ELR (cell line): ENCODE results near the gene IL17C.

Experiments used
- DNase-seq: peaks from one replicate; pipeline ENCODE4 v3.0.0-alpha.2; 2015; ENCODE audit warnings: low read depth

IL17C gene

DNA sequence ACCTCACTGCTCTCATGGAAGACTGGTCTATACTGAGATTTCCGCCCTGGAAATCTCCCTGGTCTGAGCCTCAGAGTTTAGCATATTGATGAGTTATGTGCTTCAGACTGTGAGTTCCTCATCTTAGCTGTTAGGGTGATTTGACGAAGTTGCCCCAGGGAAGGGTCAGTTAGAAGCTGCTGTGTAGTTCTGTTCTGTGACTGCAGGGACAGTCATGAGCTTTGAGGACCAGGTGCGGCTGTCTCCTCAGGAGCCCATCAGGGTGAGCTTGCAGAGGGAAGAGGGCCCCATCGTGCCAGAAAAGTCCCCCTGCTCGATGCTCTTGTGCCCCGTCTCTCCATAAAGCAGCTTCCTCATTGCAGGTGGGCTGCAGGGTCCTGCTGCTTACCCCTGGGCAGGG is 28.3 kb upstream of the IL17C start:
- DNase-seq: no peak

DNA sequence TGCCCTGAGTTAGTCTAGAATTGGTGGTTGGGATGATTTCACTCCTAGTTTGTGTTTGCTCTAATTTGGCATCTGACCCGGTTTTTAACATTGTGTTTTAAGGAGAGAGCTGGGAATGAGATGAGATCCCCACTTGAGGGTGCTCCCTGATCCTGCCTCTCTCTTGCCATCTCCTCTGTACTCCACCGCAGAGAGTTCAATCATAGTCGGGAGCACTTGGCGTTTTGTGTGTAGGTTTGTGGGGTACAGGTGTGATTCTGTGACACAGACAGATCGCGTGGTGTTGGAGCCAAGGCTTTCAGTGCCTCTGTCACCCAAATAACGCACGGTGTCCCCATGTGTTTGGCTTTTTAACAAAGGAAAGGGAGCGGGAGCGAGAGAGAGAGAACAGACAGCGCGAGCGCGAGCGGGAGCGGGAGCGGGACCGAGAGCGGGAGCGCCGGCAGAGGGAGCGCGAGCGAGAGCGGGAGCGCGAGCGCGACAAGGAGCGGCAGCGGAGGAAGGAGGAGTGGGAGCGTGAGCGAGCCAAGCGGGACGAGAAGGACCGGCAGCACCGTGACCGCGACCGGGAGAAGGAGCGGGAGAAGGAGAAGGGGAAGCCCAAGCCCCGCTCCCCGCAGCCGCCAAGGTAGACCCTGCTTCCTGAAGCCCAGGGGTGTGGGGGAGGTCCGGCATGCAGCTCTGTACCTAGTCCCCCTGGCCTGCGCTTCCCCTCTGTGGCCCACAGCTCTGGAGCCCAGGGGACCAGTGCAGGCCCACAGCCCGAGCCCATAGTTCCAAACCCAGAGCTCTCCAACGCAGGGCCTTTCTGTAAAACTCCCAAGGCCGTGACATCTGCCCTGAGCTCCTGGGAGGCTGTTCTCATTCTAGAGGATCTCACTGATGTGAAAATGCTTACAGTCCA is 27.2 kb upstream of the IL17C start:
- no peak for DNase-seq

DNA sequence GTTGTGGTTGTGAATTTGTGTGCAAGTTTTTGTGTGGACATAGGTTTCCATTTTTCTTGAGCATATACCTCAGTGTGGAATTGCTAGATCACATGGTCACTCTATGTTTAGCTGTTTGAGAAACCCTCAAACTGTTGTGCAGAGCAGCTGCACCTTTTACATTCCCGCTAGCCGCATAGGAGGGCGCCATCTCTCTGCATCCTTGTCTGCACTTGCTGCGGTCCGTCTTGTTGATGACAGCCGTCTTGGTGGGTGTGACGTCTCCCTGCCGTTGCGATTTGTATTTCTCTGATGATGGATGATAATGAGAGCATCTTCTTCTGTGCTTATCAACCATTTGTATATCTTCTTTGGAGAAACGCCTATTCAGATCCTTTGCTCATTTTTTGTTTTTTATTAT is 25.1 kb upstream of the IL17C start:
- no peak for DNase-seq

DNA sequence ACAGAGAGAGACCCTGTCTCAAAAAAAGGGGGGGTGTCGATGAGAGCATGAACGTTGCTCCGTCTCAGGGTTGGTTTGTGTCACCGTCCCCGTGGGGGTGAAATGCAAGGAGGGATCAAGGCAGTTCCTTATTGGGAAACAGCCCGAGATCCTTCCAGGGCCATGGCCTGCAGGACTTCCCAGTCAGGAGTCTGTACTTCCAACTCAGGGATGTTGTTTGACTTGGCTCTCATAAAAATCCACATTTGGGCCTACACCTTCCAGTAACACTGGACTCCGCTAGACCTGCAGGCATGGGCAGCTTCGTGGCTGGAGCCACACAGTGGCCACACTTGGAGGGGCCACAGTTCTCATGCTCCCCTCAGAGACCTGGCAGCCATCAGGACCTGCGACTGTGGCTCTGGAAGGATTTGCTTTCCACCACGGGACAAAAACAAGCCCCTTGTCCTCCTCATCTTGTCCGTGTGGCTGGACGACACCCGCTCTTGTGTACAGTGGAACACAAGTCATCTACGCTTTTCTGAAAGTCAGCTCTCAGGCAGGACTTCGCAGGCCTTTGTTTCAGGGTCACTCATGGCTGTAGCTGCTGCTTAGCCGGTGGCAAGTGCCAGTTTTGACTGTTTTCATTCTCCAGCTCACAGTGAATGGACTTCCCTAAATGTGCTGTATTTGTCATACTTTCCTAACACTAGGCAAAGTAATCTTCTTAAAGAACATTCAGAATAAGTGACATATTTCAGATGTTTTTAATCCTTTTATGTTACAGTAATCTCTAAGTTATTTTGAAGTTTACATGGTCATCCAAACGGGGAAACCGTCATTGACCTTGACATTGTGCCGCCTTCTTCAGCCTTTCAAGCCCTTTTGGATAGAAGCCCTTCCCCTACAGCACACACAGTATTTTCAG is 24.2 kb upstream of the IL17C start:
- no peak for DNase-seq

DNA sequence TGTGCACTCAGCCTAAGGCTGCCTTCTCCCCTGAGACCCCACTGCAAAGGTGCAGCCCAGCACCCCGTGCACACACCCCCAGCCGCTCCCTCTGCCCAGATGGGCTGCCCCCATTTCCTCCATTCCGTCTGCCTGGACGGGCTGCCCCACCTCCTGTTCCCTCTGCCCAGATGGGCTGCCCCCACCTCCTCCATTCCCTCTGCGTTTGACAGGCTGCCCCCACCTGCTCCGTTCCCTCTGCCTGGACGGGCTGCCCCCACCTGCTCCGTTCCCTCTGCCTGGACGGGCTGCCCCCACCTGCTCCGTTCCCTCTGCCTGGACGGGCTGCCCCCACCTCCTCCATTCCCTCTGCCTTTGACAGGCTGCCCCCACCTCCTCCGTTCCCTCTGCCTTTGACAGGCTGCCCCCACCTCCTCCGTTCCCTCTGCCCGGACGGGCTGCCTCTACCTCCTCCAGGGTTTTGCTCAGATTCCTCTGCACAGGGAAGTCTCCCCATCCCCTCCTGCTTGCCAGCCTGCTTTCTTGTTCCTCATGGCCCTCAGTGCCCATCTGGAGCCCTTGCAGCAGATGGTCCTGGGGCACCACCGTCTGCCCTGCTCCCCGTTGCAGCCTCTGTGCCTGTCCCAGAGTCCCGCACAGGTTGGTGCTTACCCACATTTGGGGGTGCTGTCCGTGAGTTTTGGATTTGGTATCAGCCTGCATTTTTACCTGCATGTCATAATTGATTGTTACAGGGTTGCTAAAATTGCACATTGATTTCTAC is 23.4 kb upstream of the IL17C start:
- no peak for DNase-seq

DNA sequence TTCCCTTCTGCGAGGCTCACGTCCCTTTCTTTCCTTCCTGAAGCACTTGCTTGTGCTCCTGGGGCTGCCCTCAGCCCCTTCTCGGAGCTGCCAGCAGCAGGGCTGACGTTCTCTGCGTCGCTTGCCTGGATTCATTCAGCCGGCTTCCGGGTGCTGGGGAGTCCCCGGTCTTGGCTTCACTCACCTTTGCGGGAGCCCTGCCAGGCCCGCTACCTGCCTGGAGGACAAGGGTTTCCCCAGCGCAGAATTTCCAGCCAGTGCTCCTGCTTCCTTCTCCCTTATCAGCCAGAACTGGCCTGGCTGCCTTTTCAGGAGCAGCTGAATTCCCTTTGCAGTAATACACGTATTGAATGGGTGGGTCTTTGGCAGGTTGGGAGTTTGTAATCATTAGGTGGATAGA is 22.1 kb upstream of the IL17C start:
- no peak for DNase-seq

DNA sequence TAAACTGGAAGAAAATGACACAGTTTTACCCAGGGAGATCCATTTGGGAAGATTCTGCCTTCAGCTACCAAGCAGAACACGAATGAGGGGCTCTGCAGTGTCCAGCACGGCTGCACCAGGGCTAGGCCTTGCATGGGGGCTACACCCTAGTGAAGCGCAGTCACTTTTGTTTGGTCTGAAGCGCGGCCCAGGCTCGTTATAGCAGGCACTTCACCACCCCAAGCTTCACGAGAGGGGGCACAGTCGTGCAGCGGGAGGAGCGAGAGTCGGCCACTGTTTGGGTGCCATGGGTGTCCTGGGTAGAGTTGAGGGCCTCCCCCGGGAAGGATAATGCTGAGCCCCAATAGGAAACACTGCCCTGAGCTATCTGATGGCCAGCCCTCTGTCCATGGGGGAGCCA is 21.6 kb upstream of the IL17C start:
- DNase-seq: no peak

DNA sequence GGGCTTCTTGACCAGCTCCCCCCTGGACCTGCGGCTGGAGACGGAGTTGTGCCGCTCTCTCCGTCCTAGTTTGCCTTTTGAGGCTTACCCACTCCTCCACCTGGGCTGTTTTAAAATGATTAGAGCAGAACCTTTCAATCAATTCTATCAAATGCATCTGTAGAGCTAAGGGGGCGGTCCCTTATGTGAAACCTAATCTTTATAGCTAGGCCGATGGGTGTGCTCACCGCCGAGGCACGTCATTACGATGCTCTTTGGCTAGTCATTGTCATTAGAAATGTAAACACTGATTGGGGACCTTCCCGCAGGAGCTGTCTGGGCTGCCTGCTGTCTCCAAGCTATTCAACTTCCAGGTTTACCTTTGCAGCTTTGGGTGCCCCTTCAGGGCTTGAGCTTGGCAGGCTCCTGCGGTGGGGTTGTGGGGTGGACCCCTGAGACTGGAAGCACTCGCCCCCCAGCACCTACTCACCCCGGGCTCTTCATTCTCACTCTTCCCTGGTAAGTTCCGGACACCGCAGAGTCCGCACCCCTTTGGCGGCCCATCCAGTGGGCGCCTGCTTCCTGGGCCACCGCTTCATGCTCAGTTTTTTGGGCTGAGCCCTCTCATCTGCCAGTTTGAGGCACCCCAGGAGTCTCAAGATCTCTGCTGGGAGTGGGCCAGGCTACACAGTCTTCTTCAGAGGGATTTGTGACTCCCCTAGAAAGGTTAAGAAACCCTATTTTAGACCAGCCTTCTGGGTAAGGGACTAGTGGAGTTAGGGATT is 20.9 kb upstream of the IL17C start:
- DNase-seq: no peak

DNA sequence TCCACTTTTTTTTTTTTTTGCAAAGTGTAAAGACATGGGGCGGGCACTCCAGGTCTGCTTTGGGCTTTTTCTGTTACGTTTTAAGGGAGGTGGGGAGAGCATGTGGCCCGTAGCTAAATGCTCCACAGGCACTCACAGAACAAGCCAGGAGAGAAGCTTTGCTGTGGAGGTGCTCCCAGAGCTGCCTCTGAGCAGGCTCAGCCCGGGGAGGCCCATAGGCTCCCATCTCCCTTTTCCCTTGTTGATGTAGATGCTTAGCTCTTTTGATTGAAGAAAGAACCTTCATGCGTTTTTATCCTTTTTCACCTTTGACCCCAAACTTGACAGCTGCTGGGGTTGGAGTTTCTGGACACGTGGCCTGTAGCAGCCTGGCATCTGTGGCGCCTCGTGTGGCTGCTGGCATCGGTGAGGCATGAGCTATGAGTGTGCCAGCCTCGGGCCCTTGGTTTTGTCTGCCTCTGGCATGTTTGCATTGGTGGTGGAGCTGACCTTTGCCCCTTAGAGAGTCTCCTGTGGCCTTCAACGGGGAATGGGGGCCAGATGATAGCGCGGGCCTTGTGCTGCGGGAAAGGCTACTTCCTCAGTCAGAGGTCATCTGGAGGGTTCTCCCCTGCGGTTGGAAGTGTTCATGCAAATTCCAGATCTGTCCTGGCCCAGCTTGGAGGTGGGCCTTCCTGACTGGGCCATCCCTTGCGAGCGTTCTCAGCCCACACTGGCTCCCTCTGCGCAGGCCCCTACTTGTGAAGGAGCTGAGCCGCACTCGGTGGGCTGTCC is 20.0 kb upstream of the IL17C start:
- DNase-seq: no peak

DNA sequence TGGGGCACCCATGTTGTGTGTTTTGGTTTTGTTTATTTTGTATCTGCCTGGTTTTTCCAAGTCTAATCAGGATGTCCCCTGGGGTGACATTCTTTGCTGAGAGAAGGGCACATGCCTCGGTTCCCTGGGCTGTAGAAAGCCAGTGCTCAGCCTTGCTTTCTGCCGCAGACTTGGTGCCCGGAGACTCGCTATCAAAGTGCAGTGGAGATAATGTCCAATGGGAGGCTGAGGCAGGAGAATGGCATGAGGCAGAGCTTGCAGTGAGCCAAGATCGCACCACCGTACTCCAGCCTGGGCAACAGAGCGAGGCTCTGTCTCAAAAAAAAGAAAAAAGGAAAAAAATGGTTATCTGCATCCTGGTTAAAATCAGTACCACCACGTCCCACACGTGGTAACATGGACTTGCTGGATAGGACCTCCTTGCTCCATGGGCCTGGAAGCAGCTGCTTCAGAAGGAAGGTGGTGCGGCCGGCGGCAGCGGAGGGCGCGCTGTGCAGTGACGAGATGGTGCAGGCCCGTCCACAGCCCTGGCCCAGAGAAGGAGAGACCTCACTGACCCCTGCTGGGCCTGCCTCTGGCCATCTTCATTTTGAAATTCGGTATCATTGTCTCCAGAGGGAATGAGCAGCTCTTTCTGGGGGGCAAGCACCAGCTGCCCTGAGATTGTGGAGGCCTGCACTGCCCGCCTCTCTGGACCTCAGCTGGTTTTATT is 19.3 kb upstream of the IL17C start:
- DNase-seq: no peak

DNA sequence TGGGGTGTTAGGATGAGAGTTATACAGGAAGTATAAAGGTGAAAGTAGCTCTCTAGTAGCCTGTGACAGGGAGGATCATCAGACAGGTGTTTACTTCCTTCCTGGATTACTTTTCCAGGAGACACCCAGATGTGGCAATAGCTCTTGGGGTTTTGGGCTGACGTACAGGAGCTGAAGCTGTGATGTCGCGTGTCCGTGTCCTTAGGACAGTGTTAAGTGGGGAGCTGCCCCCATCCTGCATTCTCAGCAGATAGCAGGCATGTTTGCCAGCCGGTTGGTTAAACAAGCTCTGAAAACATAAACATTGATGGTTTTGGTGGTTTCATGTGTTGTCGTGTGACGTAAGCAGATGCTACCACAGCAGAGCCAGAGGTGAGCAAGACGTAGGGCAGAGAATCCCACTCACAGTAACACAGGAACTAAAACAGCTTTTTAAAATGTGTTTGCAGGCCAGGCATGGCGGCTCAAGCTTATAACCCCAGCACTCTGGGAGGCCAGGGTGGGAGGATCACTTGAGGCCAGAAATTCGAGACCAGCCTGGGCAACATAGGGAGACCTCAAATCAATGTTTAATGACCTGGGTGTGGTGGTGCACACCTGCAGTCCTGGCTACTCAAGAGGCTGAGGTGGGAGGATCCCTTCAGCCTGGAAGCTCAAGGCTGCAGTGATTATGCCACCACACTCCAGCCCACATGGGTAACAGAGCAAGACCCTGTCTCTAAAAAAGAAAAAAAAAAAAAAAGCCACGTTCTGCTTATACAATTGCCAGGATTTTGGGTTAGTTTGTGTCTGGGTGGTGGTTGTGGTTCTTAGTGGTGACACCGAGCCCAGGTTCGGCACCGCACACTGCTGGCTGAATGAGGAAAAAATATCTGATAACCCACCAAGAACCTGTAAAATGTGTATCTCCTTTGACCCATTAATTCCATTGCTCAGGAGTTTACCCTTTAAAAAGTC is 18.2 kb upstream of the IL17C start:
- peak; percentile 63 for DNase-seq

DNA sequence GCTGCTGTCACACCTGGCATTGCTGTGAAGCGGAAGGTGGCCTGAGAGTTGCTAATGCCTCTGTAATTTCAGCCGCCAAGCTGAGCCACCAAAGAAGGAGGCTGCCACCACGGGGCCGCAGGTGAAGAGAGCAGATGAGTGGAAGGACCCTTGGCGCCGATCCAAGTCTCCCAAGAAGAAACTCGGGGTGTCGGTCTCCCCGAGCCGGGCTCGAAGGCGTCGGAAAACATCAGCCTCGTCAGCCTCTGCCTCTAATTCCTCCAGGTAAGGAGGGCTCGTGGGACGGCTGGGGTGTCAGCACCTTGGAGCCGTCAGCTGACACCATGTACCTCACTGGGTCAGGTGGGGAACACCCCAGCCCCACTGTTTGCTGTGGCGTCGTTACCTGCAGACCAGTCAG is 16.2 kb upstream of the IL17C start:
- no peak for DNase-seq

DNA sequence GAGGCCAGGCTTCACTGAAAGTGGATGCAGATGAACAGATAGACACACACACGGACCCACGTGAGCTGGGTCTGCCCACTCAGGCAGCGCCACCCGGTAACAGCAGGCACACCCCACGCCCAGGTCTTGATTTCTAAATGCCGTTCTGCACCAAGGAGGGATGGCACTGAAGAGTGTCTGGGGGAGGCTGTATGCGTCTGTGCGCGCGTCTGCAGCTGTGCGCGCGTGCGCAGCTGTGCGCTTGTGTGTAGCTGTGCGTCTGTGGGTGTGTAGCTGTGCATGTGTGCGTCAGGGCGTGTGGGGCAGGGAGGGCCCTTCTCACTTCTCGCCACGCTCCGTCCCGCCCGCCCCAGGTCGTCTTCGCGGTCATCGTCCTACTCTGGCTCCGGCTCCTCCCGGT is 15.5 kb upstream of the IL17C start:
- DNase-seq: no peak

DNA sequence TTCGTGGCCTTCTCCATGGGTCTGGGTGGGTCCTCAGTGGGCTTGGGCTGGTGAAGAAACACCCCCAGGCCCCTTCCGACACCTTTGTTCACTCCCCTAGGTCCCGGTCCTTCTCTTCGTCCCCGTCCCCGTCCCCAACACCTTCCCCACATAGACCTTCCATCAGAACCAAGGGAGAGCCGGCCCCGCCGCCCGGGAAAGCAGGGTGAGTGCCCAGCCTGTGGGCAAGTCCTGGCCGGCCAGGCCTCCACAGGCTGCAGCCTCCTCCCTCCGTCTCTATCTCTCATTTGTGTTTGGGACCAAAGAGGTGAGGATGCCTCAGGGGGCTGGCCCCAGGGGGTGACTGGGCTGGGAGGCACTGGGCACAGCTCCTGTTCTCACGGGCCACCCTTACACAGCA is 14.5 kb upstream of the IL17C start:
- DNase-seq: no peak

DNA sequence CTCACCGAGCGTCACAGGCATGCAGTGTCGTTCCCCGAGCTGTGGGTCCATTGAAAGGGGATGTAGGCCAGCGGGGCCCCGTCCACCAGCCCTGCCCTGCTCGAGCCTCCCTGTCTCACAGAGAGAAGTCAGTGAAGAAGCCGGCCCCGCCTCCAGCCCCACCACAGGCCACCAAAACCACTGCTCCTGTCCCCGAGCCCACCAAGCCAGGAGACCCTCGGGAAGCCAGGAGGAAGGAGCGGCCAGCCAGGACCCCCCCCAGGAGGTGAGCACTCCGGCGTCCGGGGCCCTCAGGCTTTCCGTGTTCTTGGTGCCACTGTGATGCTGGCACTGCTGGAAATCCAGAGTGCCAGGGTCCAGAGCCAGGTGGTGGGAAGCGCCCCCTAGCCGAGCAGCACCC is 13.9 kb upstream of the IL17C start:
- DNase-seq: no peak

DNA sequence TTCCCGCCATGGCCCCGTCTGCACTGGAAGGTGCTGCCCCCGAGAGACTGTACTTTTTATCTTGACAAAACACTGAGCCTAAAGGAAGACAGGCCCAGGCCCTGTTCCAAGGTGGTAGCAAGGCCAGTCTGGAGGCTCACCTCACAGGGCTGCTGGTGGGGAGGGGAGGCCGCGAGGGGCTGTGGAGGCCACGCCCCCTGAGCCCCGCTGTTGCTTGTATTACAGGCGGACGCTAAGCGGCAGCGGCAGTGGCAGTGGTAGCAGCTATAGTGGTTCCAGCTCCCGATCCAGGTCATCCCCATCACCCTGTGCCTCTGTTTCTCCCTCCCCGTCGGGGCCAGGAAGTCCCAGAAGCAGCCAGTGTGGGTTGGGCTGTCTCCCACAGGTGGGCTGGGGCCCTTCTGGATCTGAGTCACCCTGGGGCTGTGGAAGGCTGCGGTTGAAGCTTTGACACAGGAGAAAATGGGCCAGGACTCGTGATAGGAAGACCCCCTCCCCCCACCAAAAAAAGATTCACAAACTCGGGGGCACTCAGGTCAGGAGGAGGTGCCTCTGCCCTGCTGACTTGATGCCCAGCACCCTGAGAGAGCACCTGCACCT is 13.3 kb upstream of the IL17C start:
- no peak for DNase-seq

DNA sequence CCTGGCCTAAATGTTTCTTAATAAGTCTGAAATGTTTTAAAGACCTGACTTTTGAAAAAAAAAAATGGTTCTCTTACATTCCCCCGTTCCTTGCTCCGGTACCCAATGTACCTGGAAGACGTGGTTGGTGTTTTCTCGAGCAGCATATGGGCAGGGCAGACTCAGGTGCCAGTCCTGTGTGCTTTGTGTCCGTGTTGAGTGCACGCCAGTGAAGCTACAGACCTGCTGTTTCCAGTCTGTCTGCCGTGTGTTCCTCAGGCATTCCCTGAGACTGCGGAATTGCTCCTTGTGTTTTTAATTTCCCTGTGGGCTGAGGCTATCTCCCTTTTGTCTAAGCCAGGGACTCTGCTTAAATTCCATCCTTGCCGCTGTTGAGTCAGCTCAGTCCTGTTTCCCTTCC is 11.7 kb upstream of the IL17C start:
- no peak for DNase-seq

DNA sequence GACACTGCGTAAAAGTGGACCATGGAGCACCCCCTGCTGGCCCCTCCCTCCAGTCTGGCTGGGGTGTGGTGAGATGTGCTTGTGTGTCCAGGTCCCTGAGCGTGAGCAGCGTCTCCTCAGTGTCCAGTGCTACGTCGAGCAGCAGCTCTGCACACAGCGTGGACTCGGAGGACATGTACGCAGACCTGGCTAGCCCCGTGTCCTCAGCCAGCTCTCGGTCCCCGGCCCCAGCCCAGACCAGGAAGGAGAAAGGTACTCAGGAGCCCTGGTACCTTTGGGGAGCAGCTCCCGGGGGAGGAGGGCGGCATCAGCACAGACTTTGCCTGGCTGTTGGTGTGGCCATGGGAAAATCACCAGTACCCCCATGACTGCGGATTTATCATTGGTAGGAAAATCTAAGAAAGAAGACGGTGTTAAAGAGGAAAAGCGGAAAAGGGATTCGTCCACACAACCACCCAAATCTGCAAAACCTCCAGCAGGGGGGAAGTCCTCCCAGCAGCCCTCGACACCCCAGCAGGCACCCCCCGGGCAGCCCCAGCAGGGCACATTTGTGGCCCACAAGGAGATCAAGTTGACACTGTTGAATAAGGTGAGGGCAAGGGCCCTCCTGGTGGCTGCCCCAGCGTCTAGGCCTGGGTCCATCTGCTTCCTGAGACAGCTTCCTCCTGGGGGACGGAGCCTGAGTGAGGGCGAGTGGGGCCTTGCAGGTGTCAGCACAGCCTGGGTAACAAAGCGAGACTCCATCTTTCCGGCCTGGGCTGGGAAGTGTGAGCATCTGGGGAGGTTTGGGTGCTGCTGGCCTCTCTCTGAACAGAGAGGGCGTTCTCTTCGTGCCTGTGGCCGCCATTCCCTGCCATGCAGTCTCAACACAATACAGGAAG is 10.6 kb upstream of the IL17C start:
- DNase-seq: no peak
